Testis (tissue), 3 donors: ENCODE data around the gene ARFIP1. TPM values are rescaled to one million over a fixed set of nuclear protein-coding genes. Genes with fewer than 3 reads are reported as not detected.

Experiments used
- DNase-seq: peaks from one replicate; pipeline ENCODE4 v3.0.0-alpha.2; 2019
- H3K27ac ChIP-seq, 2 donors: fragments of 200-600 bp; sonication (generic); one replicate each; pipeline ENCODE4 v1.5.1; 2019
- H3K27me3 ChIP-seq: fragments of 200-600 bp; sonication (generic); one replicate; pipeline ENCODE4 v1.5.1; 2019
- H3K36me3 ChIP-seq: fragments of 200-600 bp; sonication (generic); one replicate; pipeline ENCODE4 v1.5.1; 2017; ENCODE audit warnings: low read depth; ENCODE audit errors: missing control alignments
- H3K4me1 ChIP-seq: fragments of 200-600 bp; sonication (generic); one replicate; pipeline ENCODE4 v1.5.1; 2019
- H3K4me3 ChIP-seq, 2 donors: fragments of 200-600 bp; sonication (generic); one replicate each; pipeline ENCODE4 v1.5.1; 2017 to 2019
- H3K9me3 ChIP-seq: fragments of 200-600 bp; sonication (generic); one replicate; pipeline ENCODE4 v1.5.1; 2017
- POLR2A ChIP-seq: fragments of 450-650 bp; IDR thresholded peaks from one replicate; pipeline ENCODE4 v1.6.1; 2017; ENCODE audit warnings: antibody characterized with exemption, mild to moderate bottlenecking, moderate library complexity
- WGBS, 2 donors: methylation state at CpG; one replicate each; pipeline ENCODE4 v1.1.5; 2018; 5-methylcytosine and 5-hydroxymethylcytosine counted together
- intact Hi-C: fragments of 100-400 bp; cut with DNase I; formaldehyde crosslinking; loops from one replicate; pipeline ENCODE4 v1.15.1; 2023; ENCODE audit warnings: low total_unique reads
- polyA plus RNA-seq: library from polyadenylated mRNA; stranded (reverse); fragments of 350-450 nt; fragmentation: Illumina TruSeq; extraction: RNeasy Lipid Tissue Mini Kit (QIAGEN cat#74804); gene quantifications from one replicate; pipeline ENCODE4 v1.2.3, GENCODE V29; 2014; ENCODE audit warnings: low read depth, low replicate concordance; ENCODE audit not compliant: insufficient read depth
- total RNA-seq, 2 donors: library from RNA; depleted of rRNA; stranded (reverse); fragments of >200 nt; gene quantifications; one replicate each; pipeline ENCODE4 v1.2.3, GENCODE V29; 2016
- TF ChIP-seq, protein P1 (sequence below), 3 experiments: fragments of 450-650 bp in 2 of 3; fragments of 200-600 bp in 1 of 3; sonication (generic) in 1 of 3; IDR thresholded peaks; one replicate each; pipeline ENCODE4 v1.5.1; 2016 to 2019; ENCODE audit warnings: antibody characterized with exemption in 3 of 3, mild to moderate bottlenecking in 2 of 3, moderate library complexity in 1 of 3

The ARFIP1 gene
- total and polyA plus RNA-seq, 3 donors from 2014 or later, result 22.3 to 37.0 (median 31.7) TPM

DNA sequence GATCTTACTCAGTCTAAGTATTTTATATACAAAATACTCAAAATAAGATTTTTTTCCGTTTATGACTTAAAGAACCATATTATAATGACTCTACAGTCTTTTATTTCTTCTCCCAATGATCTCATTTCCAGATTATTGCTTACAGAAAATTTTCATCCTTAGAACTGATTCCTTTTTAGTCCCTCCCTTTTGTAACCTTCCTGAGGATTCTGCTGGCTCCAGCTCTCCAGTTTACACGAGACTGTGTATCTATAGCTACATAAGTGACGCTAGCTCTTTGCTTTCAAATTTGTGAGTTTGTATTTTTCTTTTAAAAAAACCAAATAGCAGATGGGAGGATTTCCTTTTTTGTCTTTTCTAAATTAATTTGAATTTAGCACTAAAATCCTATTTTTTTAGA is 180.3 kb downstream of the ARFIP1 start:
- intact Hi-C loops, result no loop called here
- no peaks in the 10 kb centered on the region for H3K27me3 ChIP-seq
- TF ChIP-seq, protein P1, sequence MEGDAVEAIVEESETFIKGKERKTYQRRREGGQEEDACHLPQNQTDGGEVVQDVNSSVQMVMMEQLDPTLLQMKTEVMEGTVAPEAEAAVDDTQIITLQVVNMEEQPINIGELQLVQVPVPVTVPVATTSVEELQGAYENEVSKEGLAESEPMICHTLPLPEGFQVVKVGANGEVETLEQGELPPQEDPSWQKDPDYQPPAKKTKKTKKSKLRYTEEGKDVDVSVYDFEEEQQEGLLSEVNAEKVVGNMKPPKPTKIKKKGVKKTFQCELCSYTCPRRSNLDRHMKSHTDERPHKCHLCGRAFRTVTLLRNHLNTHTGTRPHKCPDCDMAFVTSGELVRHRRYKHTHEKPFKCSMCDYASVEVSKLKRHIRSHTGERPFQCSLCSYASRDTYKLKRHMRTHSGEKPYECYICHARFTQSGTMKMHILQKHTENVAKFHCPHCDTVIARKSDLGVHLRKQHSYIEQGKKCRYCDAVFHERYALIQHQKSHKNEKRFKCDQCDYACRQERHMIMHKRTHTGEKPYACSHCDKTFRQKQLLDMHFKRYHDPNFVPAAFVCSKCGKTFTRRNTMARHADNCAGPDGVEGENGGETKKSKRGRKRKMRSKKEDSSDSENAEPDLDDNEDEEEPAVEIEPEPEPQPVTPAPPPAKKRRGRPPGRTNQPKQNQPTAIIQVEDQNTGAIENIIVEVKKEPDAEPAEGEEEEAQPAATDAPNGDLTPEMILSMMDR (IDR thresholded peaks at IDR 0.05), result no peak
- no peak for TF ChIP-seq POLR2A
- no peak overlapping the region for H3K27ac ChIP-seq
- H3K36me3 ChIP-seq, result no peaks in the 10 kb centered on the region
- H3K4me3 ChIP-seq, result no peak overlapping the region
- no peaks in the 10 kb centered on the region for H3K9me3 ChIP-seq
- WGBS, 2 donors, result 95% methylated on average over 3 of the region's 3 CpGs
- no peak for DNase-seq
- peaks cover 3% of the 10 kb centered on the region for H3K4me1 ChIP-seq

DNA sequence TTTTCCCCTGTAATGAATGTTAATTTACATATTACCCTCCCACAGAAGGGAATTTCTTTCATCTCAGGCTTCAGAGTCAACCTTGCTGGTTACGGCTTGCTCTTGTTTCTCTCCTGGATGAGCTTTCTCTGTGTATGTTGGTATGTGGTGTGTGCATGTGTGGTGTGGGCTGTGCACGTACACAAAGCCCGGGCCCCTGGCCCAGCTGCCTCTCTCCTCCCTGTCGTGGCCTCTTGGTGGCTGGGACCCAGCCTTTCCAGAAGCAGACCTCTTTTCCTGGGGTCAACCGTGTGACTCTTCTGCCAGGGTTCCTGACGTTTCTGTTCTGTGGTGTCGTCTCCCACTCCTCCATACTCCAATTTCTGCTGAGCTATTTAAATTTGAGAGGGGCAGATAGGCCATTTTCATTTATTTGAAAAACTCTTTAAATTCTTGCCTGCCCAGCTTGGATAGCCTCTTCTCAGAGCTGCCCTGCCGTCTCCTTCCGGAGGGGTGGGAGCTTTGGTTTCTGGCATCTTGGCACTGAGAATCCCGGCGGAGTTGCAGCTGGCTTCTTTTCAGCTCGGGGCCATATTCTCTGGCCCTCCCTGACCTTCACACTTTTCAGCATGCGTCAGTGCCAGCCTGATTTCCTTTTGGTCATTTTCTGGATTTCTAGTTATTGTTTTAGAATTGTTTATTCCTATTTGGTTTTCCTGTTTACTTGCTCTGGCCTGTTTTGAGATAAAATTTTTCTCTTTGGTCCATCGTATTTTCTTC is 181.4 kb downstream of the ARFIP1 start:
- peaks cover 3% of the 10 kb centered on the region for H3K4me1 ChIP-seq
- 60 to 64% methylated on average over 14 of the region's 14 CpGs for WGBS, 2 donors
- intact Hi-C loops, result no loop called here
- TF ChIP-seq, protein P1 (IDR thresholded peaks at IDR 0.05), result no peak
- no peak for TF ChIP-seq POLR2A
- H3K27ac ChIP-seq, result peak overlapping the region in 1 of 2 donors; percentile 51
- H3K4me3 ChIP-seq, result no peak overlapping the region
- H3K27me3 ChIP-seq, result no peaks in the 10 kb centered on the region
- no peaks in the 10 kb centered on the region for H3K36me3 ChIP-seq
- DNase-seq, result no peak
- H3K9me3 ChIP-seq, result no peaks in the 10 kb centered on the region

- Histone ChIP-seq H3K4me1 (peaks cover 3% of the 10 kb centered on the region), H3K27ac (peak overlapping the region in 1 of 2 donors; percentile 51), H3K4me3 (no peak overlapping the region), H3K27me3 (no peaks in the 10 kb centered on the region), H3K9me3 (no peaks in the 10 kb centered on the region), H3K36me3 (no peaks in the 10 kb centered on the region)
- DNase-seq, result no peak
- WGBS, 2 donors, result 46 to 77% methylated on average over 1 of the region's 1 CpG
- intact Hi-C loops, result no loop called here
- TF ChIP-seq, protein P1 (IDR thresholded peaks at IDR 0.05), result no peak
- no peak for TF ChIP-seq POLR2A
These were observed 182.0 kb downstream of the ARFIP1 start for GRCh38 chr4:152961773-152962115.

Other genes starting within 250 kb of the ARFIP1 start
- 10 to 100 TPM; 55.4 to 68.5 TPM for gene FBXW7, start 243.9 kb upstream of the ARFIP1 start, total RNA-seq
- gene FBXW7, start 243.9 kb upstream of the ARFIP1 start, polyA plus RNA-seq, result 44.8 TPM
- gene TMEM154, start 100.0 kb upstream of the ARFIP1 start, total RNA-seq, result under 1 TPM; 0.56 to 0.63 TPM
- 0.57 TPM for gene TMEM154, start 100.0 kb upstream of the ARFIP1 start, polyA plus RNA-seq
- 1 to 10 TPM; 2.2 to 3.2 TPM for gene TIGD4, start 224 bp upstream of the ARFIP1 start, total RNA-seq
- 6.7 TPM for gene TIGD4, start 224 bp upstream of the ARFIP1 start, polyA plus RNA-seq
- gene FHDC1, start 156.4 kb downstream of the ARFIP1 start, total RNA-seq, result 1 to 10 TPM; 3.8 to 4.2 TPM
- 2.9 TPM for gene FHDC1, start 156.4 kb downstream of the ARFIP1 start, polyA plus RNA-seq